GM12891 (cell line): Measurements from ENCODE around the gene PLPPR3.

ENCODE experiments used
- PAX5 ChIP-seq: IDR thresholded peaks from 2 replicates; pipeline ENCODE4 v1.6.1; 2011; ENCODE audit warnings: low read length, moderate library complexity, mild to moderate bottlenecking; ENCODE audit not compliant: insufficient read depth, severe bottlenecking
- POLR2A ChIP-seq: IDR thresholded peaks from 2 replicates; pipeline ENCODE4 v1.6.1; 2011; ENCODE audit warnings: low read depth, low read length, control low read depth
- POLR2AphosphoS5 ChIP-seq: IDR thresholded peaks from 2 replicates; pipeline ENCODE4 v1.6.1; 2011; ENCODE audit warnings: low read depth, low read length, control low read depth
- SPI1 ChIP-seq: IDR thresholded peaks from 2 replicates; pipeline ENCODE4 v1.6.1; 2011; ENCODE audit warnings: low read depth, low read length, control low read depth
- TAF1 ChIP-seq: IDR thresholded peaks from 2 replicates; pipeline ENCODE4 v1.6.1; 2011; ENCODE audit warnings: low read depth, low read length, control low read depth

- TF ChIP-seq TAF1 (no peak), POLR2A (no peak), POLR2AphosphoS5 (no peak), SPI1 (no peak), PAX5 (no peak)
Measured at GRCh38 chr19:780935-781334, 40.8 kb downstream of the PLPPR3 start.
